DOHH2 (cell line): ENCODE measurements around the gene PRKCE.

ENCODE experiments used
- H3F3A ChIP-seq: fragments of 200-600 bp; sonication (generic), shearing (Covaris generic); 2 replicates; pipeline ENCODE4 v1.6.0; 2016; ENCODE audit warnings: antibody characterized with exemption, mild to moderate bottlenecking; ENCODE audit not compliant: control insufficient read depth, insufficient read depth
- H3K27ac ChIP-seq: fragments of 200-600 bp; sonication (generic); 2 replicates; pipeline ENCODE4 v1.5.1; 2014; ENCODE audit warnings: low read depth, mild to moderate bottlenecking, low read length, moderate library complexity
- H3K27me3 ChIP-seq: fragments of 200-600 bp; sonication (generic); 2 replicates; pipeline ENCODE4 v1.6.1; 2014; ENCODE audit warnings: mild to moderate bottlenecking, low read length, mixed read lengths; ENCODE audit not compliant: control insufficient read depth
- H3K36me3 ChIP-seq: fragments of 200-600 bp; sonication (generic); 2 replicates; pipeline ENCODE4 v1.6.1; 2014; ENCODE audit warnings: mild to moderate bottlenecking, low read length, moderate library complexity, mixed read lengths; ENCODE audit not compliant: control insufficient read depth
- H3K4me1 ChIP-seq: fragments of 200-600 bp; sonication (generic); 2 replicates; pipeline ENCODE4 v1.6.1; 2014; ENCODE audit warnings: mild to moderate bottlenecking, low read length, mixed read lengths; ENCODE audit not compliant: control insufficient read depth
- H3K4me2 ChIP-seq: fragments of 200-600 bp; sonication (generic); 2 replicates; pipeline ENCODE4 v1.6.0; 2014; ENCODE audit warnings: mild to moderate bottlenecking, low read length, moderate library complexity
- H3K4me3 ChIP-seq: fragments of 200-600 bp; sonication (generic); 2 replicates; pipeline ENCODE4 v1.5.1; 2014; ENCODE audit warnings: mild to moderate bottlenecking, low read length, mixed read lengths
- H3K79me2 ChIP-seq: fragments of 200-600 bp; sonication (generic); 2 replicates; pipeline ENCODE4 v1.6.1; 2014; ENCODE audit warnings: mild to moderate bottlenecking, low read length, mixed read lengths; ENCODE audit not compliant: control insufficient read depth
- H3K9me2 ChIP-seq: fragments of 200-600 bp; sonication (generic); replicated peaks from 2 replicates; pipeline ENCODE4 v1.6.1; 2014; ENCODE audit warnings: mild to moderate bottlenecking, low read length, mixed read lengths; ENCODE audit not compliant: control insufficient read depth
- H3K9me3 ChIP-seq: fragments of 200-600 bp; sonication (generic); 2 replicates; pipeline ENCODE4 v1.6.1; 2014; ENCODE audit warnings: antibody characterized with exemption, low read length, mixed read lengths; ENCODE audit not compliant: control insufficient read depth, insufficient read depth
- H4K20me1 ChIP-seq: fragments of 200-600 bp; sonication (generic); 2 replicates; pipeline ENCODE4 v1.6.0; 2014; ENCODE audit warnings: low read depth, mild to moderate bottlenecking, antibody characterized with exemption, low read length, moderate library complexity; ENCODE audit not compliant: control insufficient read depth, insufficient read depth
- CTCF ChIP-seq: fragments of 200-600 bp; sonication (generic); IDR thresholded peaks from one replicate; pipeline ENCODE4 v1.5.1; 2014; ENCODE audit warnings: antibody characterized with exemption, mild to moderate bottlenecking, low read depth, low read length; ENCODE audit not compliant: poor library complexity, severe bottlenecking
- EZH2phosphoT487 ChIP-seq: fragments of 200-600 bp; sonication (generic); IDR thresholded peaks from 2 replicates; pipeline ENCODE4 v1.6.1; 2017; ENCODE audit warnings: borderline replicate concordance, mild to moderate bottlenecking, antibody characterized with exemption, low read length, moderate library complexity, mixed read lengths

The PRKCE gene

GRCh38 chr2:45964906-45965305 lies 313.4 kb downstream of the PRKCE start:
- Histone ChIP-seq H3K36me3 (no peaks in the 10 kb centered on the region), H3K27ac (no peak overlapping the region), H3K4me2 (no peak overlapping the region), H3K79me2 (no peaks in the 10 kb centered on the region), H3K9me3 (no peaks in the 10 kb centered on the region), H3K4me3 (no peak overlapping the region), H3F3A (no peaks in the 10 kb centered on the region), H3K4me1 (0 out of 2 replicates have a peak, but pooled peaks cover 5% of the 10 kb centered on the region), H3K27me3 (no peaks in the 10 kb centered on the region), H3K9me2 (no peaks in the 10 kb centered on the region), H4K20me1 (no peaks in the 10 kb centered on the region)
- TF ChIP-seq EZH2phosphoT487 = no peak
- TF ChIP-seq CTCF = no peak

- Histone ChIP-seq H3K9me2 (no peaks in the 10 kb centered on the region), H3K4me3 (no peak overlapping the region), H3K9me3 (no peaks in the 10 kb centered on the region), H3K79me2 (no peaks in the 10 kb centered on the region), H3K4me1 (0 out of 2 replicates have a peak, but pooled peaks cover 5% of the 10 kb centered on the region), H4K20me1 (no peaks in the 10 kb centered on the region), H3F3A (no peaks in the 10 kb centered on the region), H3K36me3 (no peaks in the 10 kb centered on the region), H3K27ac (no peak overlapping the region), H3K4me2 (no peak overlapping the region), H3K27me3 (no peaks in the 10 kb centered on the region)
- TF ChIP-seq CTCF = no peak
- no peak for TF ChIP-seq EZH2phosphoT487
These were observed 314.5 kb downstream of the PRKCE start for GRCh38 chr2:45965871-45966498.

GRCh38 chr2:45968946-45969584 lies 317.6 kb downstream of the PRKCE start:
- Histone ChIP-seq H3K4me2 (no peak overlapping the region), H3K9me2 (no peaks in the 10 kb centered on the region), H3K9me3 (no peaks in the 10 kb centered on the region), H3K4me3 (no peak overlapping the region), H3K27ac (no peak overlapping the region), H3K27me3 (no peaks in the 10 kb centered on the region), H3K36me3 (no peaks in the 10 kb centered on the region), H3K79me2 (no peaks in the 10 kb centered on the region), H3K4me1 (0 out of 2 replicates have a peak, but pooled peaks cover 5% of the 10 kb centered on the region), H4K20me1 (no peaks in the 10 kb centered on the region), H3F3A (no peaks in the 10 kb centered on the region)
- no peak for TF ChIP-seq EZH2phosphoT487
- TF ChIP-seq CTCF = no peak
